ENCODE data around the gene ACSS1. TPM values are rescaled to one million over a fixed set of nuclear protein-coding genes. Genes with fewer than 3 reads are reported as not detected.

Gene ACSS1
- total RNA-seq, 1 donor from 2014 or later = 7.3 TPM

DNA sequence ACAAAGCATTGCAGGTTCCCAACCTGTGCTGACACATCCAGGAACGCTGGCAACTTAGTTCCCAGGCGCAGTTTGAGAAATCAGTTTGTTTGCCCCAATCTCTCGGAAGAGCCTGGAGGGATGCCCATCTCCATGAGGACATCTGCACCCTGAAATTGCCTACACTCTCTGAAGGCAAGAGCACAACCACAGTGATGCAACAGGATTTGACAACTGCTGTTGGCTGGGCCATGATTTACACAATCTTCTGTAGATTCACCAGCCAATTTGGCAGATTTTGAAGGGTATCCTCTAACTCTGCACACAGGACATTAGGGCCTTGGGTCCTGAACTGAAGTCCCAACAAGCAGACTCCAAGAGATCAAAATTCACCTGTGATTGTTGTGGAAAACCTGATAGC lies 68.8 kb downstream of the ACSS1 start:
- no peaks in the 10 kb centered on the region for H3K36me3 ChIP-seq (ENCODE audit: control insufficient read depth, insufficient read depth, low read length)
- no peak for DNase-seq (ENCODE audit: low read depth)
- no peaks in the 10 kb centered on the region for H3K27me3 ChIP-seq (ENCODE audit: control insufficient read depth, insufficient read depth, low read length)
- H3K4me3 ChIP-seq (ENCODE audit: low read depth, low read length) = no peak overlapping the region
- TF ChIP-seq, protein P1, sequence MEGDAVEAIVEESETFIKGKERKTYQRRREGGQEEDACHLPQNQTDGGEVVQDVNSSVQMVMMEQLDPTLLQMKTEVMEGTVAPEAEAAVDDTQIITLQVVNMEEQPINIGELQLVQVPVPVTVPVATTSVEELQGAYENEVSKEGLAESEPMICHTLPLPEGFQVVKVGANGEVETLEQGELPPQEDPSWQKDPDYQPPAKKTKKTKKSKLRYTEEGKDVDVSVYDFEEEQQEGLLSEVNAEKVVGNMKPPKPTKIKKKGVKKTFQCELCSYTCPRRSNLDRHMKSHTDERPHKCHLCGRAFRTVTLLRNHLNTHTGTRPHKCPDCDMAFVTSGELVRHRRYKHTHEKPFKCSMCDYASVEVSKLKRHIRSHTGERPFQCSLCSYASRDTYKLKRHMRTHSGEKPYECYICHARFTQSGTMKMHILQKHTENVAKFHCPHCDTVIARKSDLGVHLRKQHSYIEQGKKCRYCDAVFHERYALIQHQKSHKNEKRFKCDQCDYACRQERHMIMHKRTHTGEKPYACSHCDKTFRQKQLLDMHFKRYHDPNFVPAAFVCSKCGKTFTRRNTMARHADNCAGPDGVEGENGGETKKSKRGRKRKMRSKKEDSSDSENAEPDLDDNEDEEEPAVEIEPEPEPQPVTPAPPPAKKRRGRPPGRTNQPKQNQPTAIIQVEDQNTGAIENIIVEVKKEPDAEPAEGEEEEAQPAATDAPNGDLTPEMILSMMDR (IDR thresholded peaks at IDR 0.05; ENCODE audit: insufficient read depth, low read length, poor library complexity, severe bottlenecking) = no peak

DNA sequence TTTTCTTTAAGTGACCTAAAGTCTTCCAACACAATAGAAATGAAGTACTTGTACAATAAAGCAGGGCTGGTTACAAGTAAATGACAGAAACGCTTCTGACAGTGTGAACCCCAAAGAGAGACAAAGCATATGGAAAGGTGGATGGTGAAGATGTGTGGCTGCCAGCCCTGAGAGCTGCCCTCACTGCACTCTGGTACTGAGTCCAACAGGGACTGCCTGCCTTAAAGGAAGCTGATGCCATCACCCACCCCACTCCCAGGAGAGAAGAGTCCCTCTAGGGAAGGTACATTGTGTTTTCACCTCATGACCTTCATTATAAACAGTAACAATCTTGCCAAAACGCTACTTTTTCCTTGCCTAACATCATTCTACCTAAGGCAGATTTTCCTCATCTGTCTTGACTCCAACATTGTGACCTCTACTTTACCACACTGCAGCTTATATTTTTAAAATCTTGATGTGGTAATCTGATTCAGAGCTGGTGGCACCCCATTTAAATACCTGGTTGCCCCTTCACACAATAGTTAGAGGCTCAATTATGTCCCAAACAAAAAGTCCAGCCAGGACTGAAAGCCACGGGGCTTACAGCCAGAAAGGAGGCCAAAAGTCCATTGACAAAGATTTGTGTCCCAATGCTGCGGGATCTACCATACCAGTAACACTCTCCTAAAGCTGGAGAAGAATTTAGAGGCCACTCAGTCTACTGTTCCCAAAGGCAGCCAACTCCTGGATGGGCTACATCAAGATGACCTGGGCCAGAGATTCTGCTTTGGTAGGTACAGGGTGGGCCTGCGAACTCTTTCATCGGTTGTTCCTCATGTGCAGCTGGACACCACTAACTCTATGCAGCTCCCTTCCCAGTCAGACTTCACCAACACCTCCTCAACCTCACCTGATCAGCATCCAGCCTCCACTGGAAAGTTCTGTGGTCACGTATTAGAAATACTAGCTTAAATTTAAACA lies 69.8 kb downstream of the ACSS1 start:
- no peak for DNase-seq (ENCODE audit: low read depth)
- TF ChIP-seq, protein P1 (IDR thresholded peaks at IDR 0.05; ENCODE audit: insufficient read depth, low read length, poor library complexity, severe bottlenecking) = no peak
- no peak overlapping the region for H3K4me3 ChIP-seq (ENCODE audit: low read depth, low read length)

GRCh38 chr20:24987244-24987643 lies 70.7 kb downstream of the ACSS1 start:
- H3K27me3 ChIP-seq (ENCODE audit: control insufficient read depth, insufficient read depth, low read length) = no peaks in the 10 kb centered on the region
- DNase-seq (ENCODE audit: low read depth) = no peak

More for the DNA sequence above, 69.8 kb downstream of the ACSS1 start:
- H3K27me3 ChIP-seq (ENCODE audit: control insufficient read depth, insufficient read depth, low read length) = no peaks in the 10 kb centered on the region
- no peaks in the 10 kb centered on the region for H3K36me3 ChIP-seq (ENCODE audit: control insufficient read depth, insufficient read depth, low read length)

DNA sequence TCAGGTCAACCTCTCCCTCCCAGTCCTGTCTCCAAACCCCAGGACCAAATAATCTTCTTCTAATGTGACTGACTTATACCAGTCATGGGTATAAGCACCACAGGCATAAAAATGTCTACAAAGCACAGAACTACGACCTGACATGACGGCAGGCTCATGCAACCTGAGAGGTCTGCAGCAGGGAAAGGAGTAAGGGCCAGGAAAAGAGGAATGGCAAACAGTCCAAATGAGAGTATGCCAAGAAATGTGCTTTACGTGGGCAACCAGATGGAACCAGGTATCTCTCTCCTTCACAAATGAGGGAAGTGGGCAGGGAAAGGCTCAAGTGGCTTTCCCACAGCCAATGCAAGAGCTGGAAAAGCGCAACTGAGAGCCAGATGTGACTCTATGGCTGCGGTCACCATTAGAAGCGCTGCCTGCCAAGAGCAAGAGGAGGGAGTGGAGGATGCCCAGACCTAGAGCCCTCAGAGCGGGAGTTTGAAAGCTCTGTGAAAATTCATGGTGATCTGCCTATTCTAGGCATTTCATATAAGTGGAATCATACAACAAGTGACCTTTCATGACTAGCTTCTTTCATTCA lies 71.4 kb downstream of the ACSS1 start:
- no peak for DNase-seq (ENCODE audit: low read depth)
- H3K4me3 ChIP-seq (ENCODE audit: low read depth, low read length) = no peak overlapping the region
- H3K36me3 ChIP-seq (ENCODE audit: control insufficient read depth, insufficient read depth, low read length) = no peaks in the 10 kb centered on the region
- H3K27me3 ChIP-seq (ENCODE audit: control insufficient read depth, insufficient read depth, low read length) = no peaks in the 10 kb centered on the region
- TF ChIP-seq, protein P1 (IDR thresholded peaks at IDR 0.05; ENCODE audit: insufficient read depth, low read length, poor library complexity, severe bottlenecking) = no peak

More at GRCh38 chr20:24987244-24987643, 70.7 kb downstream of the ACSS1 start:
- TF ChIP-seq, protein P1 (IDR thresholded peaks at IDR 0.05; ENCODE audit: insufficient read depth, low read length, poor library complexity, severe bottlenecking) = no peak
- Histone ChIP-seq H3K36me3 (ENCODE audit: control insufficient read depth, insufficient read depth, low read length) (no peaks in the 10 kb centered on the region), H3K4me3 (ENCODE audit: low read depth, low read length) (no peak overlapping the region)

GRCh38 chr20:24985802-24986201 lies 72.1 kb downstream of the ACSS1 start:
- no peak for DNase-seq (ENCODE audit: low read depth)
- Histone ChIP-seq H3K36me3 (ENCODE audit: control insufficient read depth, insufficient read depth, low read length) (no peaks in the 10 kb centered on the region), H3K4me3 (ENCODE audit: low read depth, low read length) (no peak overlapping the region), H3K27me3 (ENCODE audit: control insufficient read depth, insufficient read depth, low read length) (no peaks in the 10 kb centered on the region)
- TF ChIP-seq, protein P1 (IDR thresholded peaks at IDR 0.05; ENCODE audit: insufficient read depth, low read length, poor library complexity, severe bottlenecking) = no peak

Measured in kidney epithelial cell (primary cell).